OCI-LY3 (cell line): ENCODE measurements around the gene ZNF280A.

Source experiments
- H2AFZ ChIP-seq: fragments of 200-600, 300-600 bp; shearing (Covaris generic); 2 replicates; pipeline ENCODE4 v1.6.0; 2014; ENCODE audit warnings: antibody characterized with exemption, low read depth, low read length
- H3K27ac ChIP-seq: fragments of 200-600, 300-600 bp; sonication (generic); 2 replicates; pipeline ENCODE4 v1.5.1; 2014; ENCODE audit warnings: mild to moderate bottlenecking, low read length, moderate library complexity, mixed read lengths
- H3K27me3 ChIP-seq: fragments of 200-600, 300-600 bp; sonication (generic); 2 replicates; pipeline ENCODE4 v1.6.1; 2014; ENCODE audit warnings: low read depth, low read length, mixed read lengths
- H3K36me3 ChIP-seq: fragments of 200-600, 300-600 bp; sonication (generic); replicated peaks from 2 replicates; pipeline ENCODE3; 2014; ENCODE audit warnings: low read depth, low read length, mixed read lengths
- H3K4me1 ChIP-seq: fragments of 300-600, 200-600 bp; sonication (generic); 2 replicates; pipeline ENCODE4 v1.6.1; 2014; ENCODE audit warnings: low read length, mixed read lengths
- H3K4me2 ChIP-seq: fragments of 200-600, 300-600 bp; sonication (generic); 2 replicates; pipeline ENCODE4 v1.6.1; 2014; ENCODE audit warnings: low read length, mixed read lengths
- H3K4me3 ChIP-seq: fragments of 300-600, 200-600 bp; sonication (generic); 2 replicates; pipeline ENCODE4 v1.5.1; 2014; ENCODE audit warnings: antibody characterized with exemption, mild to moderate bottlenecking, low read length, moderate library complexity
- H3K79me2 ChIP-seq: fragments of 300-600, 200-600 bp; shearing (Covaris generic); 2 replicates; pipeline ENCODE4 v1.6.1; 2014; ENCODE audit warnings: mild to moderate bottlenecking, low read length, mixed read lengths
- H3K9ac ChIP-seq: fragments of 300-600, 200-600 bp; shearing (Covaris generic); 2 replicates; pipeline ENCODE4 v1.6.0; 2014; ENCODE audit warnings: mild to moderate bottlenecking, low read length, moderate library complexity
- H3K9me3 ChIP-seq: fragments of 200-600, 300-600 bp; shearing (Covaris generic); 2 replicates; pipeline ENCODE4 v1.6.1; 2014; ENCODE audit warnings: low read length, mixed read lengths; ENCODE audit not compliant: insufficient read depth
- H4K20me1 ChIP-seq: fragments of 200-600, 300-600 bp; sonication (generic); 2 replicates; pipeline ENCODE4 v1.6.1; 2016; ENCODE audit warnings: low read length, mixed read lengths; ENCODE audit not compliant: insufficient read depth
- CTCF ChIP-seq: fragments of 200-600, 300-600 bp; sonication (generic); IDR thresholded peaks from 2 replicates; pipeline ENCODE4 v1.5.1; 2014; ENCODE audit warnings: antibody characterized with exemption, low read length, low read depth
- EZH2phosphoT487 ChIP-seq: fragments of 200-600 bp; shearing (Covaris generic); IDR thresholded peaks from 2 replicates; pipeline ENCODE4 v1.6.1; 2018; ENCODE audit warnings: antibody characterized with exemption, mixed run types, low read depth

ZNF280A gene

GRCh38 chr22:22545084-22545483, 25.0 kb upstream of the ZNF280A start:
- H3K27me3 ChIP-seq, result no peaks in the 10 kb centered on the region
- TF ChIP-seq CTCF (no peak), EZH2phosphoT487 (no peak)
- no peak overlapping the region for H3K27ac ChIP-seq
- H3K79me2 ChIP-seq, result no peaks in the 10 kb centered on the region
- H3K4me2 ChIP-seq, result no peak overlapping the region
- no peaks in the 10 kb centered on the region for H3K9me3 ChIP-seq
- H3K4me3 ChIP-seq, result no peak overlapping the region
- no peaks in the 10 kb centered on the region for H4K20me1 ChIP-seq
- H3K9ac ChIP-seq, result no peak overlapping the region
- H2AFZ ChIP-seq, result no peak overlapping the region
- no peaks in the 10 kb centered on the region for H3K4me1 ChIP-seq
- peaks cover 11% of the 10 kb centered on the region for H3K36me3 ChIP-seq

- TF ChIP-seq CTCF, result no peak
- TF ChIP-seq EZH2phosphoT487, result no peak
- H3K27ac ChIP-seq, result no peak overlapping the region
- H4K20me1 ChIP-seq, result no peaks in the 10 kb centered on the region
- H3K9ac ChIP-seq, result no peak overlapping the region
- no peak overlapping the region for H3K4me3 ChIP-seq
- no peaks in the 10 kb centered on the region for H3K4me1 ChIP-seq
- no peaks in the 10 kb centered on the region for H3K36me3 ChIP-seq
- H2AFZ ChIP-seq, result no peak overlapping the region
- no peaks in the 10 kb centered on the region for H3K27me3 ChIP-seq
- H3K79me2 ChIP-seq, result no peaks in the 10 kb centered on the region
- H3K4me2 ChIP-seq, result no peak overlapping the region
- no peaks in the 10 kb centered on the region for H3K9me3 ChIP-seq
Measured at GRCh38 chr22:22538226-22538989, 18.3 kb upstream of the ZNF280A start.

GRCh38 chr22:22536916-22537315, 16.8 kb upstream of the ZNF280A start:
- no peaks in the 10 kb centered on the region for H3K9me3 ChIP-seq
- H3K4me3 ChIP-seq, result no peak overlapping the region
- H4K20me1 ChIP-seq, result no peaks in the 10 kb centered on the region
- no peaks in the 10 kb centered on the region for H3K27me3 ChIP-seq
- no peaks in the 10 kb centered on the region for H3K79me2 ChIP-seq
- H3K4me1 ChIP-seq, result peaks cover 3% of the 10 kb centered on the region
- no peak overlapping the region for H3K27ac ChIP-seq
- no peak for TF ChIP-seq EZH2phosphoT487
- no peak for TF ChIP-seq CTCF
- no peaks in the 10 kb centered on the region for H3K36me3 ChIP-seq
- H2AFZ ChIP-seq, result no peak overlapping the region
- H3K4me2 ChIP-seq, result no peak overlapping the region
- H3K9ac ChIP-seq, result no peak overlapping the region

- H3K27ac ChIP-seq, result no peak overlapping the region
- H3K9ac ChIP-seq, result no peak overlapping the region
- peaks cover 3% of the 10 kb centered on the region for H3K4me1 ChIP-seq
- no peaks in the 10 kb centered on the region for H3K36me3 ChIP-seq
- H3K4me3 ChIP-seq, result no peak overlapping the region
- no peak overlapping the region for H3K4me2 ChIP-seq
- no peaks in the 10 kb centered on the region for H3K79me2 ChIP-seq
- H2AFZ ChIP-seq, result no peak overlapping the region
- TF ChIP-seq EZH2phosphoT487 (no peak), CTCF (no peak)
- H3K27me3 ChIP-seq, result no peaks in the 10 kb centered on the region
- no peaks in the 10 kb centered on the region for H4K20me1 ChIP-seq
- H3K9me3 ChIP-seq, result no peaks in the 10 kb centered on the region
Measured at GRCh38 chr22:22536515-22536914, 16.4 kb upstream of the ZNF280A start.
